Neural progenitor cell (in vitro differentiated cells): ENCODE data around the gene ADGRA3. TPM values are rescaled to one million over a fixed set of nuclear protein-coding genes. Genes with fewer than 3 reads are reported as not detected.

Source experiments
- DNase-seq: peaks from one replicate; pipeline ENCODE4 v3.0.0-alpha.2; 2016; ENCODE audit warnings: low spot score
- H2AFZ ChIP-seq: fragments of 200-600 bp; sonication (generic); replicated peaks from 2 replicates; pipeline ENCODE4 v1.6.1; 2016; ENCODE audit warnings: antibody characterized with exemption
- H3F3A ChIP-seq: fragments of 200-600 bp; sonication (generic); 2 replicates; pipeline ENCODE4 v1.6.1; 2016; ENCODE audit warnings: antibody characterized with exemption, low read depth
- H3K27ac ChIP-seq: fragments of 200-600 bp; sonication (generic); 2 replicates; pipeline ENCODE4 v1.5.1; 2016; ENCODE audit warnings: mild to moderate bottlenecking
- H3K27me3 ChIP-seq: fragments of 200-600 bp; sonication (generic); 2 replicates; pipeline ENCODE4 v1.6.1; 2016; ENCODE audit warnings: mild to moderate bottlenecking, moderate library complexity
- H3K36me3 ChIP-seq: fragments of 200-600 bp; sonication (generic); 2 replicates; pipeline ENCODE4 v1.5.1; 2016
- H3K4me1 ChIP-seq: fragments of 200-600 bp; sonication (generic); 2 replicates; pipeline ENCODE4 v1.6.1; 2016; ENCODE audit warnings: mixed run types
- H3K4me2 ChIP-seq: fragments of 200-600 bp; sonication (generic); 2 replicates; pipeline ENCODE4 v1.6.1; 2016
- H3K4me3 ChIP-seq: fragments of 200-600 bp; sonication (generic); 2 replicates; pipeline ENCODE4 v1.5.1; 2016
- H3K79me2 ChIP-seq: fragments of 200-600 bp; sonication (generic); 2 replicates; pipeline ENCODE4 v1.6.1; 2016; ENCODE audit warnings: low read depth
- H3K9ac ChIP-seq: fragments of 200-600 bp; sonication (generic); 2 replicates; pipeline ENCODE4 v1.6.1; 2016
- H3K9me3 ChIP-seq: fragments of 200-600 bp; sonication (generic); 2 replicates; pipeline ENCODE4 v1.5.1; 2016; ENCODE audit warnings: low read depth
- H4K20me1 ChIP-seq: fragments of 200-600 bp; sonication (generic); 2 replicates; pipeline ENCODE4 v1.6.1; 2016; ENCODE audit warnings: low read depth
- H3K27ac Mint-ChIP-seq: 3 replicates; pipeline ENCODE4 v1.8.0; 2021; ENCODE audit warnings: mixed read lengths
- H3K27me3 Mint-ChIP-seq: 2 replicates; pipeline ENCODE4 v1.8.0; 2022; ENCODE audit warnings: low read depth, mild to moderate bottlenecking, inconsistent platforms, moderate library complexity, mixed read lengths; ENCODE audit not compliant: insufficient read depth
- H3K36me3 Mint-ChIP-seq: 3 replicates; pipeline ENCODE4 v1.8.0; 2021; ENCODE audit warnings: mixed read lengths
- H3K4me1 Mint-ChIP-seq: 3 replicates; pipeline ENCODE4 v1.8.0; 2021; ENCODE audit warnings: mixed read lengths
- H3K4me3 Mint-ChIP-seq: 3 replicates; pipeline ENCODE4 v1.8.0; 2021; ENCODE audit warnings: mild to moderate bottlenecking, moderate library complexity, mixed read lengths
- H3K9me3 Mint-ChIP-seq: 3 replicates; pipeline ENCODE4 v1.8.0; 2020; ENCODE audit warnings: mixed read lengths
- CTCF ChIP-seq: fragments of 200-600 bp; sonication (generic); IDR thresholded peaks from 2 replicates; pipeline ENCODE4 v1.5.1; 2017; ENCODE audit warnings: antibody characterized with exemption, mild to moderate bottlenecking
- EZH2 ChIP-seq: fragments of 200-600 bp; sonication (generic); IDR thresholded peaks from 2 replicates; pipeline ENCODE4 v1.6.1; 2017; ENCODE audit warnings: antibody characterized with exemption, mild to moderate bottlenecking, moderate library complexity
- EZH2phosphoT487 ChIP-seq: fragments of 200-600 bp; sonication (generic); IDR thresholded peaks from 2 replicates; pipeline ENCODE4 v1.6.1; 2017; ENCODE audit warnings: antibody characterized with exemption
- total RNA-seq: library from RNA; depleted of rRNA; stranded (reverse); fragments of >200 nt; gene quantifications from 2 replicates; pipeline ENCODE4 v1.2.3, GENCODE V29; 2015; ENCODE audit warnings: low replicate concordance

The ADGRA3 gene
- total RNA-seq, 1 donor from 2014 or later, result 87.9 TPM

GRCh38 chr4:22488106-22488505 lies 27.8 kb downstream of the ADGRA3 start:
- H3K36me3 Mint-ChIP-seq, result peaks cover 52% of the 10 kb centered on the region

GRCh38 chr4:22487328-22487727 lies 28.5 kb downstream of the ADGRA3 start:
- no peak overlapping the region for H3K27ac Mint-ChIP-seq
- no peak overlapping the region for H3K4me3 ChIP-seq

More at GRCh38 chr4:22488106-22488505, 27.8 kb downstream of the ADGRA3 start:
- Histone ChIP-seq H3K27ac (no peak overlapping the region), H3K79me2 (peaks cover 100% of the 10 kb centered on the region), H3K4me1 (peaks cover 11% of the 10 kb centered on the region), H3K4me2 (no peak overlapping the region), H3F3A (no peaks in the 10 kb centered on the region), H3K4me3 (no peak overlapping the region), H4K20me1 (peaks cover 32% of the 10 kb centered on the region), H2AFZ (no peak overlapping the region), H3K9me3 (no peaks in the 10 kb centered on the region), H3K36me3 (no peaks in the 10 kb centered on the region), H3K9ac (no peak overlapping the region), H3K27me3 (no peaks in the 10 kb centered on the region)
- Mint-ChIP-seq H3K4me1 (no peaks in the 10 kb centered on the region), H3K27me3 (no peaks in the 10 kb centered on the region), H3K9me3 (peaks cover 47% of the 10 kb centered on the region), H3K27ac (no peak overlapping the region), H3K4me3 (no peak overlapping the region)
- no peak for DNase-seq
- TF ChIP-seq CTCF (no peak), EZH2 (no peak), EZH2phosphoT487 (no peak)

GRCh38 chr4:22486276-22486675 lies 29.6 kb downstream of the ADGRA3 start:
- no peaks in the 10 kb centered on the region for H3F3A ChIP-seq
- H4K20me1 ChIP-seq, result peaks cover 29% of the 10 kb centered on the region
- no peaks in the 10 kb centered on the region for H3K36me3 ChIP-seq
- Mint-ChIP-seq H3K4me3 (no peak overlapping the region), H3K36me3 (peaks cover 37% of the 10 kb centered on the region), H3K9me3 (peaks cover 32% of the 10 kb centered on the region), H3K4me1 (no peaks in the 10 kb centered on the region), H3K27me3 (no peaks in the 10 kb centered on the region), H3K27ac (no peak overlapping the region)
- no peak for DNase-seq
- no peak overlapping the region for H3K4me2 ChIP-seq
- no peak overlapping the region for H2AFZ ChIP-seq
- no peaks in the 10 kb centered on the region for H3K9me3 ChIP-seq
- H3K9ac ChIP-seq, result no peak overlapping the region
- H3K27ac ChIP-seq, result no peak overlapping the region
- TF ChIP-seq CTCF, result no peak
- no peak for TF ChIP-seq EZH2
- TF ChIP-seq EZH2phosphoT487, result no peak
- peaks cover 100% of the 10 kb centered on the region for H3K79me2 ChIP-seq
- H3K27me3 ChIP-seq, result no peaks in the 10 kb centered on the region
- peaks cover 11% of the 10 kb centered on the region for H3K4me1 ChIP-seq
- H3K4me3 ChIP-seq, result no peak overlapping the region

More at GRCh38 chr4:22487328-22487727, 28.5 kb downstream of the ADGRA3 start:
- no peaks in the 10 kb centered on the region for H3K36me3 ChIP-seq
- Mint-ChIP-seq H3K36me3 (peaks cover 46% of the 10 kb centered on the region), H3K4me3 (no peak overlapping the region), H3K27me3 (no peaks in the 10 kb centered on the region), H3K4me1 (no peaks in the 10 kb centered on the region), H3K9me3 (peaks cover 42% of the 10 kb centered on the region)
- no peaks in the 10 kb centered on the region for H3K27me3 ChIP-seq
- H2AFZ ChIP-seq, result no peak overlapping the region
- H3K4me1 ChIP-seq, result peaks cover 11% of the 10 kb centered on the region
- H3K27ac ChIP-seq, result no peak overlapping the region
- H3K4me2 ChIP-seq, result no peak overlapping the region
- H3K79me2 ChIP-seq, result peaks cover 100% of the 10 kb centered on the region
- TF ChIP-seq CTCF (no peak), EZH2phosphoT487 (no peak), EZH2 (no peak)
- peaks cover 34% of the 10 kb centered on the region for H4K20me1 ChIP-seq
- no peaks in the 10 kb centered on the region for H3K9me3 ChIP-seq
- H3K9ac ChIP-seq, result no peak overlapping the region
- DNase-seq, result no peak
- no peaks in the 10 kb centered on the region for H3F3A ChIP-seq
